Astrocyte (in vitro differentiated cells and primary cell): ENCODE measurements around the gene MAN1A1. TPM values are rescaled to one million over a fixed set of nuclear protein-coding genes. Genes with fewer than 3 reads are reported as not detected.

Source experiments
- DNase-seq: peaks from one replicate; pipeline ENCODE4 v3.0.0-alpha.2; 2010; ENCODE audit warnings: low read depth
- FAIRE-seq: peaks from 2 replicates; lab custom pipeline; 2011; peaks lifted over from hg19 to GRCh38; lab: Jason Lieb, UNC
- H2AFZ ChIP-seq: 2 replicates; pipeline ENCODE4 v1.6.0; 2012; ENCODE audit warnings: low read depth, low read length, inconsistent platforms
- H3K27ac ChIP-seq: 2 replicates; pipeline ENCODE4 v1.5.1; 2011; ENCODE audit warnings: low read depth, low read length, inconsistent platforms
- H3K27me3 ChIP-seq: 2 replicates; pipeline ENCODE4 v1.6.0; 2011; ENCODE audit warnings: low read length, inconsistent platforms; ENCODE audit not compliant: insufficient read depth
- H3K36me3 ChIP-seq: 2 replicates; pipeline ENCODE4 v1.5.1; 2011; ENCODE audit warnings: low read length, inconsistent platforms; ENCODE audit not compliant: insufficient read depth
- H3K4me1 ChIP-seq: 2 replicates; pipeline ENCODE4 v1.5.1; 2011; ENCODE audit warnings: low read length, inconsistent platforms; ENCODE audit not compliant: insufficient read depth
- H3K4me2 ChIP-seq: 2 replicates; pipeline ENCODE4 v1.6.0; 2012; ENCODE audit warnings: low read length, inconsistent platforms
- H3K4me3 ChIP-seq: 2 replicates; pipeline ENCODE4 v1.5.1; 2011; ENCODE audit warnings: low read depth, mild to moderate bottlenecking, low read length, inconsistent platforms; ENCODE audit not compliant: insufficient read depth
- H3K79me2 ChIP-seq: 2 replicates; pipeline ENCODE4 v1.6.0; 2012; ENCODE audit warnings: mild to moderate bottlenecking, low read length, inconsistent platforms; ENCODE audit not compliant: insufficient read depth
- H3K9ac ChIP-seq: 2 replicates; pipeline ENCODE4 v1.6.0; 2012; ENCODE audit warnings: mild to moderate bottlenecking, low read length, inconsistent platforms
- H3K9me3 ChIP-seq: 2 replicates; pipeline ENCODE4 v1.5.1; 2012; ENCODE audit warnings: low read depth, mild to moderate bottlenecking, low read length, inconsistent platforms; ENCODE audit not compliant: insufficient read depth
- H4K20me1 ChIP-seq: 2 replicates; pipeline ENCODE4 v1.6.0; 2012; ENCODE audit warnings: low read length, inconsistent platforms; ENCODE audit not compliant: insufficient read depth
- H3K27ac Mint-ChIP-seq: one replicate; pipeline ENCODE4 v1.8.0; 2021; ENCODE audit warnings: mild to moderate bottlenecking, mixed read lengths; ENCODE audit not compliant: unreplicated experiment
- H3K27me3 Mint-ChIP-seq: one replicate; pipeline ENCODE4 v1.8.0; 2021; ENCODE audit warnings: low read depth, mixed read lengths; ENCODE audit not compliant: unreplicated experiment
- H3K36me3 Mint-ChIP-seq: one replicate; pipeline ENCODE4 v1.8.0; 2021; ENCODE audit warnings: low read depth, mixed read lengths; ENCODE audit not compliant: unreplicated experiment
- H3K4me1 Mint-ChIP-seq: one replicate; pipeline ENCODE4 v1.8.0; 2021; ENCODE audit warnings: low read depth, mixed read lengths; ENCODE audit not compliant: unreplicated experiment
- H3K4me3 Mint-ChIP-seq: one replicate; pipeline ENCODE4 v1.8.0; 2021; ENCODE audit warnings: mild to moderate bottlenecking, moderate library complexity, mixed read lengths; ENCODE audit not compliant: unreplicated experiment
- H3K9me3 Mint-ChIP-seq: one replicate; pipeline ENCODE4 v1.8.0; 2021; ENCODE audit warnings: mild to moderate bottlenecking, mixed read lengths; ENCODE audit not compliant: unreplicated experiment
- EZH2 ChIP-seq: IDR thresholded peaks from 2 replicates; pipeline ENCODE4 v1.6.1; 2012; ENCODE audit warnings: mild to moderate bottlenecking, low read length, inconsistent platforms; ENCODE audit not compliant: insufficient read depth
- total RNA-seq: library from RNA; stranded (reverse); gene quantifications from 2 replicates; pipeline ENCODE4 v1.2.1, GENCODE V29; 2021
- TF ChIP-seq, protein P1 (sequence below): IDR thresholded peaks from 2 replicates; pipeline ENCODE4 v1.5.1; 2011; ENCODE audit warnings: low read depth, mild to moderate bottlenecking, inconsistent platforms, low read length, moderate library complexity; ENCODE audit not compliant: insufficient read depth

Gene MAN1A1
- total RNA-seq, 1 donor from 2014 or later: 11.7 TPM

- H3K36me3 ChIP-seq: no peaks in the 10 kb centered on the region
- no peaks in the 10 kb centered on the region for H3K27me3 Mint-ChIP-seq
- no peak overlapping the region for H3K27ac Mint-ChIP-seq
- peaks cover 22% of the 10 kb centered on the region for H3K4me1 Mint-ChIP-seq
- no peaks in the 10 kb centered on the region for H3K27me3 ChIP-seq
- H3K4me3 Mint-ChIP-seq: no peak overlapping the region
- no peak overlapping the region for H3K27ac ChIP-seq
- no peaks in the 10 kb centered on the region for H3K79me2 ChIP-seq
- H3K4me1 ChIP-seq: no peaks in the 10 kb centered on the region
- no peaks in the 10 kb centered on the region for H4K20me1 ChIP-seq
- DNase-seq (no peak), FAIRE-seq (no peak)
- H3K9ac ChIP-seq: no peak overlapping the region
- no peak overlapping the region for H3K4me3 ChIP-seq
- H2AFZ ChIP-seq: no peak overlapping the region
- H3K9me3 ChIP-seq: no peaks in the 10 kb centered on the region
- peaks cover 1% of the 10 kb centered on the region for H3K9me3 Mint-ChIP-seq
- H3K36me3 Mint-ChIP-seq: no peaks in the 10 kb centered on the region
- TF ChIP-seq, protein P1, sequence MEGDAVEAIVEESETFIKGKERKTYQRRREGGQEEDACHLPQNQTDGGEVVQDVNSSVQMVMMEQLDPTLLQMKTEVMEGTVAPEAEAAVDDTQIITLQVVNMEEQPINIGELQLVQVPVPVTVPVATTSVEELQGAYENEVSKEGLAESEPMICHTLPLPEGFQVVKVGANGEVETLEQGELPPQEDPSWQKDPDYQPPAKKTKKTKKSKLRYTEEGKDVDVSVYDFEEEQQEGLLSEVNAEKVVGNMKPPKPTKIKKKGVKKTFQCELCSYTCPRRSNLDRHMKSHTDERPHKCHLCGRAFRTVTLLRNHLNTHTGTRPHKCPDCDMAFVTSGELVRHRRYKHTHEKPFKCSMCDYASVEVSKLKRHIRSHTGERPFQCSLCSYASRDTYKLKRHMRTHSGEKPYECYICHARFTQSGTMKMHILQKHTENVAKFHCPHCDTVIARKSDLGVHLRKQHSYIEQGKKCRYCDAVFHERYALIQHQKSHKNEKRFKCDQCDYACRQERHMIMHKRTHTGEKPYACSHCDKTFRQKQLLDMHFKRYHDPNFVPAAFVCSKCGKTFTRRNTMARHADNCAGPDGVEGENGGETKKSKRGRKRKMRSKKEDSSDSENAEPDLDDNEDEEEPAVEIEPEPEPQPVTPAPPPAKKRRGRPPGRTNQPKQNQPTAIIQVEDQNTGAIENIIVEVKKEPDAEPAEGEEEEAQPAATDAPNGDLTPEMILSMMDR: no peak
- no peak for TF ChIP-seq EZH2
- H3K4me2 ChIP-seq: no peak overlapping the region
Observed at GRCh38 chr6:119174085-119174445, 175.5 kb downstream of the MAN1A1 start.

GRCh38 chr6:119173249-119174084, 176.1 kb downstream of the MAN1A1 start:
- TF ChIP-seq, protein P1: no peak
- no peak for TF ChIP-seq EZH2
- Histone ChIP-seq H2AFZ (no peak overlapping the region), H3K4me1 (no peaks in the 10 kb centered on the region), H3K4me2 (no peak overlapping the region), H3K4me3 (no peak overlapping the region), H3K27me3 (no peaks in the 10 kb centered on the region), H3K79me2 (no peaks in the 10 kb centered on the region), H3K27ac (no peak overlapping the region), H3K9ac (no peak overlapping the region), H3K9me3 (no peaks in the 10 kb centered on the region), H4K20me1 (no peaks in the 10 kb centered on the region), H3K36me3 (no peaks in the 10 kb centered on the region)
- no peaks in the 10 kb centered on the region for H3K36me3 Mint-ChIP-seq
- no peaks in the 10 kb centered on the region for H3K27me3 Mint-ChIP-seq
- H3K9me3 Mint-ChIP-seq: peaks cover 1% of the 10 kb centered on the region
- FAIRE-seq (no peak), DNase-seq (no peak)
- no peak overlapping the region for H3K4me3 Mint-ChIP-seq
- H3K4me1 Mint-ChIP-seq: peaks cover 17% of the 10 kb centered on the region
- H3K27ac Mint-ChIP-seq: no peak overlapping the region

DNA sequence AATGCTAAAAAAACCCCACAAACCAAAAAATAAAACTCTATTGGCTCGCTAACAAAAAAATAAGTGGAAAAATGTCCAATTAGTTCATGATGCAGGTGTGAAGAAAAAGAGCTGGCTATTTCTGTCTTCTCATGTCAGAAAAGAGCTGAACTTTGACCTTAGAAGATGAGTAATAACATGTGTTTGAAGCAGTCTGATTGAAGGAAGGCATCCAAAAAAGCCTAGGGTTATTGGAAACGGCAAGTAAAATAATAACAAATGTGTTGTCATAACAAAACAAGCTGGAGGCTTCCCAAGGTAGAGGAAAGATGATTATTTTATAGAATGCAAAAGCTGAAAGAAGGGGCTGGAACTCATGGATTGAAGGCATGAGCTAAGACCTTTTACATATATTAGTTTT, 176.7 kb downstream of the MAN1A1 start:
- DNase-seq: no peak
- Mint-ChIP-seq H3K4me3 (no peak overlapping the region), H3K9me3 (peaks cover 1% of the 10 kb centered on the region)

More for the DNA sequence above, 176.7 kb downstream of the MAN1A1 start:
- TF ChIP-seq, protein P1: no peak
- TF ChIP-seq EZH2: no peak
- Histone ChIP-seq H3K27me3 (no peaks in the 10 kb centered on the region), H3K79me2 (no peaks in the 10 kb centered on the region), H4K20me1 (no peaks in the 10 kb centered on the region), H3K9me3 (no peaks in the 10 kb centered on the region), H3K4me2 (no peak overlapping the region), H3K36me3 (no peaks in the 10 kb centered on the region), H3K4me3 (no peak overlapping the region), H3K27ac (no peak overlapping the region), H3K9ac (no peak overlapping the region), H3K4me1 (no peaks in the 10 kb centered on the region), H2AFZ (no peak overlapping the region)
- peak; percentile 47 for FAIRE-seq
- no peak overlapping the region for H3K27ac Mint-ChIP-seq
- peaks cover 17% of the 10 kb centered on the region for H3K4me1 Mint-ChIP-seq
- no peaks in the 10 kb centered on the region for H3K36me3 Mint-ChIP-seq
- H3K27me3 Mint-ChIP-seq: no peaks in the 10 kb centered on the region
